ENCODE measurements around the gene CSRP3. TPM values are rescaled to one million over a fixed set of nuclear protein-coding genes. Genes with fewer than 3 reads are reported as not detected.
A peak's percentile ranks its signal among the peaks of the same experiment; 100 is the strongest.

Gene CSRP3
- total and polyA plus RNA-seq, 9 of the 15 experiments (the other 6 are each of a cell fraction or from before 2014, with no cell fraction given): 0.14 TPM; not detected in 8

GRCh38 chr11:19164230-19164855 lies 37.4 kb downstream of the CSRP3 start (continued):
- TF ChIP-seq ZNF639 (CRISPR knock-in tag; conservative IDR thresholded peaks at IDR 0.05 in 1 of 2, IDR thresholded peaks at IDR 0.05 in 1 of 2): no peak
- TF ChIP-seq ZBTB7A (IDR thresholded peaks at IDR 0.05; ENCODE audit: borderline replicate concordance, control insufficient read depth, low read depth, low read length): no peak
- TF ChIP-seq TARDBP (IDR thresholded peaks at IDR 0.05): no peak
- no peak for TF ChIP-seq ZNF311 (CRISPR knock-in tag; IDR thresholded peaks at IDR 0.05)

- DNase-seq (ENCODE audit: extremely low read depth in 1 of 4, low spot score in 3 of 4): peak in 3 of 4 experiments; percentile 14 to 49 (median 38)
- Histone ChIP-seq H3K9me1 (ENCODE audit: control insufficient read depth, insufficient read depth, low read length) (no peaks in the 10 kb centered on the region), H4K20me1 (replicated peaks; ENCODE audit: control insufficient read depth, insufficient read depth, low read length) (no peaks in the 10 kb centered on the region), H3K4me1 (replicated peaks in 1 of 2; ENCODE audit: control insufficient read depth in 2 of 2, insufficient read depth in 2 of 2, low read length in 2 of 2) (no peaks in the 10 kb centered on the region; a peak in 1 of 5 replicates), H3K27me3 (ENCODE audit: control insufficient read depth in 2 of 2, insufficient read depth in 2 of 2, low read length in 2 of 2) (no peaks in the 10 kb centered on the region), H3K4me3 (no peak overlapping the region), H3K36me3 (ENCODE audit: control insufficient read depth, insufficient read depth, low read length) (peaks cover 35% of the 10 kb centered on the region), H2AFZ (ENCODE audit: low read depth, low read length) (peak overlapping the region; percentile 60), H3K27ac (ENCODE audit: extremely low read depth, low read depth, low read length) (no peak overlapping the region), H3K9me3 (replicated peaks; ENCODE audit: control insufficient read depth, insufficient read depth, low read depth, low read length) (no peaks in the 10 kb centered on the region), H3K4me2 (ENCODE audit: insufficient read depth, low read length) (no peak overlapping the region), H3K79me2 (ENCODE audit: control insufficient read depth, insufficient read depth, low read length) (no peaks in the 10 kb centered on the region), H3K9ac (ENCODE audit: insufficient read depth in 1 of 2, low read depth in 2 of 2, low read length in 2 of 2) (no peak overlapping the region)
- in situ Hi-C loops (cut with MboI) (no loop called here), intact Hi-C loops (cut with micrococcal nuclease) (no loop called here)
- ChIA-PET CTCF (ENCODE audit: low intra/inter-chr PET ratio) (no interaction called here), POLR2A (no interaction called here)
- FAIRE-seq: peak; percentile 70
- no TSS peak for BruUV-seq (replicated peaks)
- ATAC-seq: peak; percentile 92
- WGBS (ENCODE audit: insufficient coverage, low coverage, missing lambda C conversion rate): 7% methylated on average over 1 of the region's 1 CpG
- TF ChIP-seq RBM14 (IDR thresholded peaks at IDR 0.05; ENCODE audit: borderline replicate concordance, insufficient read depth, low read depth, low read length) (no peak), MAFF (IDR thresholded peaks at IDR 0.05; ENCODE audit: low read length) (peak; percentile 49; the same call in 1 of the 2 replicates), NCOA2 (IDR thresholded peaks at IDR 0.05; ENCODE audit: partially characterized antibody in 2 of 2) (no peak), ZKSCAN8 (CRISPR knock-in tag; IDR thresholded peaks at IDR 0.05) (no peak), CGGBP1 (CRISPR knock-in tag; IDR thresholded peaks at IDR 0.05) (no peak), LEF1 (IDR thresholded peaks at IDR 0.05) (0 out of 2 replicates have a peak, but pooled peaks have one; percentile 17), MAFG (tag; conservative IDR thresholded peaks at IDR 0.05) (peak; percentile 82), ZNF316 (IDR thresholded peaks at IDR 0.05) (peak; percentile 80), USF1 (CRISPR knock-in tag; IDR thresholded peaks at IDR 0.05) (no peak), TFAP4 (CRISPR knock-in tag; IDR thresholded peaks at IDR 0.05; ENCODE audit: borderline replicate concordance) (no peak), ARID1B (IDR thresholded peaks at IDR 0.05) (0 out of 2 replicates have a peak, but pooled peaks have one; percentile 10), VEZF1 (CRISPR knock-in tag; IDR thresholded peaks at IDR 0.05) (peak; percentile 28; the same call in 1 of the 2 replicates)
Measured at GRCh38 chr11:19163617-19164016, 38.2 kb downstream of the CSRP3 start.
